GM21576 (cell line): ENCODE data around the gene CITED2.
"Not testable (repeated sequence)": the region's sequence is repeated elsewhere in the genome, so short reads cannot be mapped to it uniquely, and the experiment has no call there.

Source experiments
- ATAC-seq: cut with Tn5 transposase; IDR thresholded peaks from one replicate; pipeline ENCODE4 v1.9.1; 2021; ENCODE audit warnings: mild to moderate bottlenecking, moderate library complexity; ENCODE audit not compliant: unreplicated experiment

Gene CITED2

GRCh38 chr6:139368661-139369060 lies 5.8 kb downstream of the CITED2 start:
- no peak for ATAC-seq

DNA sequence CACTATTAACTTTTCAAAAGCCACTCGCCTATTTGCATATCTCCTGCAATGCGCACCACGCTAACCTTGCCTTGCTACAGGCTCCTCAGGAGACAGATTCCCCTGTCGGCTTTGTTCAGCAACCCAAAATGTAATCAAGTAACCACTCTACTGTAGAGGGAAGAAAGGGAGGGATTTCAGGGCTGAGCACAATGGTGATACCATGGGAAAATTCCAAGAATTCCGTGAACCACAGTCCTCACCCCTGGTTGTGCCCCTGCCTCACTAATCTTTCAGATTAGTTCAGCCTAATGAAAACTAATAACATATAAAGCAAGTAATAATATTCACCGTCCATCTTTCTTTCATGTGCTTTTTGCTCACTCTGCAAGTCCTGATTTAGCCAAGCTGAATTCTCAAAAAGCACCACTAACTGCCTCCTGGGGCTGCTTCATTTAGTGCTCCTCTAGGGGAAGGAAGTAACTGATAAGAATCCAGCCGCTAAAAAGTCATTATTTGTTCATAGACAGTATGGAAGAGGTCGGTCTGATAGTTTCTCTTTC lies 6.6 kb downstream of the CITED2 start:
- ATAC-seq = no peak

GRCh38 chr6:139364982-139365379 lies 9.5 kb downstream of the CITED2 start:
- ATAC-seq = no peak

DNA sequence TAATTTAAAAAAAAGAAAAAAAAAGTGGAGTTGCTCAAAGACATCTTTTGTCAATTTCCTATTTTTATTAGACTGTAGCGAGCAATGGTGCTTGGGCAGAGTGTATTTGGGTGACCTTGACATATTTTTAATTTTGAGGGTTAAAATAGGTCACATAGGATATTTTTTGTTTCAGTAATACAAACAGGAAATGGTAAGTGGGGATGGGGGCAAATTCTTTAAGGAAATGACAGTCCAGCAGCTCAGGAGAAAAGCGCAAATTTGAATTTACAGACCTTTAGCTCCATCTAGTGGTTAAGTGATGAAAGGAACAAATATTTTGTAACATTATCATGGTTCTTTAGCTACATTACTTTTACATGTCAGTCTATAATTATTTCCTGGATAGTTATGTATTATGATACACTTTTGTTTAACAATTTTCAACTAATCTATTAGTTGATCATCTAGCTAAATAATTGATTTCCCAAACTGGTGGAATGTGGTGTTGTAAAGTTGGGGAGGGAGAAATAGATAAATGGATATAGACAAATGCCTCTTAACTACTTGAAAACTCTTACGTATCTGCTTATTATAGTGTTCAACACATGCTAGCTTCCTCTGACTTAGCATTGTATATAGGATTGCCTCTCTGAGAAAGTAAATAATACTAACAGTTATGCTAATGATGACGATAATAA lies 10.0 kb downstream of the CITED2 start:
- no peak for ATAC-seq

DNA sequence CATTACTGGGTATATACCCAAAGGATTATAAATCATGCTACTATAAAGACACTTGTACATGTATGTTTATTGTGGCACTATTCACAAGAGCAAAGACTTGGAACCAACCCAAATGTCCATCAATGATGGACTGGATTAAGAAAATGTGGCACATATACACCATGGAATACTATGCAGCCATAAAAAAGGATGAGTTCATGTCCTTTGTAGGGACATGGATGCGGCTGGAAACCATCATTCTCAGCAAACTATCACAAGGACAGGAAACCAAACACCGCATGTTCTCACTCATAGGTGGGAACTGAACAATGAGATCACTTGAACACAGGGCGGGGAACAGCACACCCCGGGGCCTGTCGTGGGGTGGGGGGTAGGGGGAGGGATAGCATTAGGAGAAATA lies 10.7 kb downstream of the CITED2 start:
- ATAC-seq = not testable (repeated sequence)

DNA sequence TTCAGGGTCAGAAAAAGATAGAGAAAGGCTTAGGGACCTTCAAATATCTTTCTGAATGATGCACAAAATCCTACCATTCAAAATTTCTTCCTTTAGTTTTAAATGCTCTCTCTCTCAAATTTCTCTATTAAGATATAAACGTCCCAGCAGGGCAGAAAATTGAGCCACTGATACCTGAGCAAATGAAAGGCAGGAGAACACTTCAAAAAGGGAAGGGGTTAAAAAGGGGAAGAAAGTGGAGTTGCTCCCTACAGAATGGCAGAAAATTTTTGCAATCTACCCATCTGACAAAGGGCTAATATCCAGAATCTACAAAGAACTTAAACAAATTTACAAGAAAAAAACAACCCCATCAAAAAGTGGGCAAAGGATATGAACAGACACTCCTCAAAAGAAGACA lies 11.3 kb downstream of the CITED2 start:
- ATAC-seq = not testable (repeated sequence)

- no peak for ATAC-seq
Observed at GRCh38 chr6:139361211-139361610, 13.2 kb downstream of the CITED2 start.

GRCh38 chr6:139356924-139357323 lies 17.5 kb downstream of the CITED2 start:
- no peak for ATAC-seq

DNA sequence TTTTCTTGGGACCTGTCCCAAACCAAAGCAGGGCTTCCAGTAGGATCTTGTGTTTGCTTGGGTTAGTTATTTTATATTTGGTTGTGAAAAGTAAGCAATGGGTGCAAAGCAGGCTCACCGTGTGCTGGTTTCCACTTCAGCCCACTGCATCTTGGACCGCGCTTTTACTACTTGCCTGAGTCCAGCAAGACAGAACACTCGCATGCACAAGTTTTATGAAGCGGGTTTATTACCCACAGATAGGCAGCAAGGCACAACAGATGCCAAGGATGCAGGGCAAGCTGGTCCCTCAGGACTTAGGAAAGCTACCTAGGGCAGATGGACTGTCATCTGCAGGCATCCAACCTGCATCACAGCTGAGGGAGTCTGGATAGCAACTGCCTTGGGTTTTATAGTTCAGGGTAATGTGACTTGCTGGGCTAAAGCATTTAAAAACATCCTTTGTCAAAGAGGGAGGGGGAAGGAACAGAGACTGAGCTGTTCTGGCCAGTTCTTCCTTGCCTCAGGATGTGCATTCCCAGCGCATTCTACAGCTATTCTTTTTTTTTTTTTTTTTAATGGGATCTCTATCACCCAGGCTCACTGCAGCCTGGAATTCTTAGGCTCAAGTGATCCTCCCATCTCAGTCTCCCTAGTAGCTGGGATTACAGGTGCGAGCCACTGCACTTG lies 18.5 kb downstream of the CITED2 start:
- ATAC-seq = no peak

- ATAC-seq = no peak
Observed at GRCh38 chr6:139355172-139355571, 19.3 kb downstream of the CITED2 start.

- no peak for ATAC-seq
Observed at GRCh38 chr6:139354189-139354588, 20.3 kb downstream of the CITED2 start.

GRCh38 chr6:139349464-139350020 lies 24.9 kb downstream of the CITED2 start:
- ATAC-seq = no peak

- ATAC-seq = no peak
Observed at GRCh38 chr6:139346392-139346791, 28.1 kb downstream of the CITED2 start.

GRCh38 chr6:139344186-139344963 lies 30.1 kb downstream of the CITED2 start:
- ATAC-seq = no peak

DNA sequence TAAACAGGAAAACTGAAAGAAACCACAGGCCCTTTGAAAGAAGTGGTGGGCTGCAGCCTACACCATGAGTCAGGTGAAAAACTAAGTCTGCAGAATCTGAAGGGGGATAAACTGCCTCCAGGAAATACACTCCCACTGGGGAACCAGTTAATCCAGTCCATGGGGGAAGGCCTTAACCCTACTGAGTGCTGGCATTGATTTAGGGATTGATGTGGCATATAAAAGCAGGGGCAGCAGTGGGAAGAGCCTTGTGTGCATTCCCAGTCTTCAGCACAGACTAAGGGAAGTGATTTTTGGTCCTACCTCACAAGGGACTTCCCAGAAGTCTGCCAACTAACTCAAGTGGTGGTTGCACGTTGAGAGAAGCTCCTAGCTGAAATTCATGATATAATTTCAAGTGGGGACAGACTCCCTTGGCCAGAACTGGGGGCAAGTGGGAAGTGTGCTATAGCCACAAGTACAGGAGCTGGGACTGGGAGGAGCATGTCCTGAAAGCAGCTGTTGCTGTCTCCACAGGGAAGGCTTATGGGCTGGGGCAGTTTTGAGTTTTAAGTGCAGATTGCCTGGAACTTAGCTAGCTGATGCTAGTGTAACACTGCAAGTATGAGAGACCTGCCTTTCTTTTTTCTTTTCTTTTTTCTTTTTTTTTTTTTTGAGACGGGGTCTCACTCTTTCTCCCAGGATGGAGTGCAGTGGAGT lies 31.2 kb downstream of the CITED2 start:
- no peak for ATAC-seq

- no peak for ATAC-seq
Observed at GRCh38 chr6:139341060-139341459, 33.4 kb downstream of the CITED2 start.

- ATAC-seq = no peak
Observed at GRCh38 chr6:139338795-139339194, 35.7 kb downstream of the CITED2 start.

DNA sequence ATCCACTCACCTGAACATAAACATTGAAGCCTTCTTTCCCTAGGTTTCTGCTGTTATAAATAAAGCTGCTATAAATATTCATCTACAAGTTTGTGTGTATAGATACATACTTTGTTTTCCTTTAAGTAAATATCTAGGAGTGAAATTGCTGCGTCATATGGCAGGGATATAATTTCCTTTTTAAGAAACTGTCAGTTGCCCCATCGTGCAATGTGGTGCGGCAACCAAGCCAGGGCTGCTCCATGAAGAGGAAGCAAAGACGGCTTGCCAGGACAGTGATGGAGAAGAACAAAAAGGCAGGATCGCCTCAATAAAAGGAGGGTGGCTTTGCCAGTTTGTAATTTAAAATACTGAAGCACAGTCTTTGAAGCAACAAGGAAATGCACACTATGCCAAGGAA lies 36.6 kb downstream of the CITED2 start:
- ATAC-seq = no peak

DNA sequence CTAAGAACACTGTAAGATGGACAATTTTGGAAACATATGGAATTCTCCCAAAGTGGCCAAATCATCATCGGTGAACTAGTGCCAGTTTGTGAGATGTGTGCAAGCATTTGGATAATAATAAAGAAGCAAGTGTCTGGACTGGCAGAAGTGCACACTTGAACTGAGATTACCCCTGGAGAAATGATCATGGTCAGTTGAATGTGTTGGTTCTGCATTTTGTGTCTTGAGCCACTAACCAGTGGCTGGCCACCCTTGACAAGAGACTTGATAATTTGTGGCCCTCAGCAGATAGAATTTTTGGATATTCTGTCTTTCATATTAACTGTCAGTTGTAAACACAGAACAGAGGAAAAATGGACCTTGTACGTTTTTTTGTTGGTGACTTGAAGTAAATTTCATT lies 37.4 kb downstream of the CITED2 start:
- no peak for ATAC-seq

DNA sequence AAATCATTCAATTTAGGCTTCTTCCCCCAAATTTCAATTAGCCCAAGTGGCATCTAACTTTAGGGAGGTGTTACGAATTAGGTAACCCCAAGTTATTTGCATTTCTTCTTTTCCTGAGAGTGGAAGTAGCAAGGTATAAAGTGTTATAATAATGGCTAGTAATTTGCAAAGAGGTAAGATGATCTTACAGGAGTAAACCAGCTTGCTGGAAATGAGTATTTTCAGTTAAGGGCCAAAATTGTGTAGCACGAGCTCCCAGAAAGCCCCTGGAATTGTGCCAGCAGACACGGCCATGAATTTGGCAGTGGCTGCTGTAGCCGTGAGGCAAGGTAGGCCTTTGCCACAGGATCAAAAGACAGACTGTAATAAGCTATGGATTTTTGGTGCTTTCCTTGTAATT lies 38.0 kb downstream of the CITED2 start:
- ATAC-seq = no peak
